ENCODE measurements around the gene BCAP31. TPM values are rescaled to one million over a fixed set of nuclear protein-coding genes. Genes with fewer than 3 reads are reported as not detected.
"Not testable (repeated sequence)": the region's sequence is repeated elsewhere in the genome, so short reads cannot be mapped to it uniquely, and the experiment has no call there.

The BCAP31 gene
- total RNA-seq, 4 donors from 2014 or later: 76.1 to 125 (median 104) TPM

DNA sequence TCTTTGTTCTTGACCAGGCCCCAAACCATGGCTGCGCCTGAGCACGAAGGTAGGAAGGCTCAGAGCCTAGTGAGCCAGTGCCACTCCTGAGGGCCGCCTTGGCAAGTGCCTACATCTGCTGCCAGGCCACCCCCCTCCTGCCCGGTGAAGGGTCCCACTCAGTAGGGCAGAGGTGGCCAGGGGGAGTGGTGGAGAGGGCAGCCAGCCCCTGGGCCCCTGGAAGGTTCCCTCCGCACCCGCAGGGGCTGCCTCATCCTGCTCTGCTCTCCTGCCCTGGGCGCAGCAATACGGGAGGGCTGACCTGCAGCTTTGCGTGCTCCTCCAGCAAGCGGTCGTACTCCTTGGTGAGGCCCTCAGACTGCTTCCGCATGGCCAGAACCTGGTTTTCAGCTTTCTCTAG, 22.5 kb downstream of the BCAP31 start:
- no peak overlapping the region for H3K4me3 ChIP-seq
- ATAC-seq: no peak
- TF ChIP-seq POLR2AphosphoS5 (IDR thresholded peaks at IDR 0.05) (no peak), POLR2A (IDR thresholded peaks at IDR 0.05) (no peak), EP300 (IDR thresholded peaks at IDR 0.05) (no peak)
- TF ChIP-seq, protein P1, sequence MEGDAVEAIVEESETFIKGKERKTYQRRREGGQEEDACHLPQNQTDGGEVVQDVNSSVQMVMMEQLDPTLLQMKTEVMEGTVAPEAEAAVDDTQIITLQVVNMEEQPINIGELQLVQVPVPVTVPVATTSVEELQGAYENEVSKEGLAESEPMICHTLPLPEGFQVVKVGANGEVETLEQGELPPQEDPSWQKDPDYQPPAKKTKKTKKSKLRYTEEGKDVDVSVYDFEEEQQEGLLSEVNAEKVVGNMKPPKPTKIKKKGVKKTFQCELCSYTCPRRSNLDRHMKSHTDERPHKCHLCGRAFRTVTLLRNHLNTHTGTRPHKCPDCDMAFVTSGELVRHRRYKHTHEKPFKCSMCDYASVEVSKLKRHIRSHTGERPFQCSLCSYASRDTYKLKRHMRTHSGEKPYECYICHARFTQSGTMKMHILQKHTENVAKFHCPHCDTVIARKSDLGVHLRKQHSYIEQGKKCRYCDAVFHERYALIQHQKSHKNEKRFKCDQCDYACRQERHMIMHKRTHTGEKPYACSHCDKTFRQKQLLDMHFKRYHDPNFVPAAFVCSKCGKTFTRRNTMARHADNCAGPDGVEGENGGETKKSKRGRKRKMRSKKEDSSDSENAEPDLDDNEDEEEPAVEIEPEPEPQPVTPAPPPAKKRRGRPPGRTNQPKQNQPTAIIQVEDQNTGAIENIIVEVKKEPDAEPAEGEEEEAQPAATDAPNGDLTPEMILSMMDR (IDR thresholded peaks at IDR 0.05): no peak
- H3K9me3 ChIP-seq: no peaks in the 10 kb centered on the region
- no peaks in the 10 kb centered on the region for H3K27me3 ChIP-seq
- peaks cover 0 to 61% (median 3%) of the 10 kb centered on the region in 3 donors for H3K4me1 ChIP-seq
- peaks cover 0 to 50% of the 10 kb centered on the region in 2 donors for H3K36me3 ChIP-seq
- H3K27ac ChIP-seq: peak overlapping the region in 1 of 4 donors; percentile 65
- no CpG with 5 or more reads among the region's 12 CpGs for WGBS, 2 donors (ENCODE audit: low coverage in 1 of 2)

DNA sequence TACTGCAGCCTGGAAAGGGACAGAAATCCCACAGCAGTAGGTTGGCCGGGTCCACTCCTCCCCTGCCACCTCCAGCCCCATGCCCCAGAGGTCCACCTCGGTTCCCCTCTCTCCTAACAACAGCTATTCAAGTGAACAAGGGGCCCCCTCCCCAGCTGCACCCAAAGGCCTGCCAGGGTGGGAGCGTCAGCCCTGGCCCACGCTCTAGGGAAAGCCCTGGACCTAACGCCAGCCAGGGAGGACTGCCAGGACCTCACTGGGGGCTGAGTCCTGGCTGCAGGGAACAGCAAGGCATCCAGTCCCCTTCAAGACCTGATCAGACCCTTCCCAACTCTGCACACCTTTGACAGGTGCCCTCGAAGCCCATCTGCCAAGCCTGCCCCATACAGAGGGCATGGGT, 23.2 kb downstream of the BCAP31 start:
- Histone ChIP-seq H3K27me3 (no peaks in the 10 kb centered on the region), H3K9me3 (no peaks in the 10 kb centered on the region), H3K36me3 (peaks cover 0 to 57% of the 10 kb centered on the region in 2 donors), H3K27ac (peak overlapping the region in 2 of 4 donors; percentile 55 to 65), H3K4me1 (peaks cover 0 to 60% (median 3%) of the 10 kb centered on the region in 3 donors), H3K4me3 (no peak overlapping the region)
- no peak for ATAC-seq
- TF ChIP-seq, protein P1 (IDR thresholded peaks at IDR 0.05): no peak
- WGBS, 2 donors (ENCODE audit: low coverage in 1 of 2): no CpG with 5 or more reads among the region's 6 CpGs

DNA sequence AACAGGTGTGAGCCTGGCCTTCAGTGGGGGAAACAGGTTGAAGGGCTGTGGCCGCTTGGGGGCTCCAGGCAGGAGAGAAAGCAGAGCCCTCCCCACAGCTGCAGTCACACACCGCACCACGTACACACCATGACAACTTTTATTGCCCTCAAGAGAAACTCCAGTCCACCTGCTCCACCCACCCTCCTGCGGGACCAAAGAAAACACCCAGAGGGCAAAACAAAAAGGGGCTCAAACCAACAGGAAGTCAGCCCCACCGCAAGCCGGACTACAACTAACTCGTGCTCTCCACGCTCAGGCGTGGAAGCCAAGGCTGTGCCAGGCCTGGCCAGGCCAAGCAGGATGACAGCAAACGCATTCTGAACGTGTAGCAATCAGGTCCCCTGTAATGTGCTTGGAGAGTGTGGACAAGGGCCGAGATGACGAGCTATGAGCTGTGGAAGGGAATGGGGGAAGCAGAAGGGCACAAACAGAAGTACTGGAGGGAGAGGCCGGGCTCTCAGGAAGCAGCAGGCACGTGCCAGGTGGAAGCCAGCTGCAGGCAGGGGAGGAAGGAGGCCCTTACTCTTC, 23.7 kb downstream of the BCAP31 start:
- no peak for ATAC-seq
- 73% methylated on average over 6 of the region's 15 CpGs; no CpG with 5 or more reads in 1 of the 2 donors for WGBS, 2 donors (ENCODE audit: low coverage in 1 of 2)
- Histone ChIP-seq H3K27me3 (no peaks in the 10 kb centered on the region), H3K4me3 (no peak overlapping the region), H3K27ac (peak overlapping the region in 3 of 4 donors; percentile 52 to 55 (median 54)), H3K36me3 (peaks cover 0 to 62% of the 10 kb centered on the region in 2 donors), H3K9me3 (no peaks in the 10 kb centered on the region), H3K4me1 (peaks cover 0 to 55% (median 3%) of the 10 kb centered on the region in 3 donors)
- TF ChIP-seq, protein P1 (IDR thresholded peaks at IDR 0.05): no peak
- TF ChIP-seq POLR2A (IDR thresholded peaks at IDR 0.05) (no peak), EP300 (IDR thresholded peaks at IDR 0.05) (no peak), POLR2AphosphoS5 (IDR thresholded peaks at IDR 0.05) (no peak)

DNA sequence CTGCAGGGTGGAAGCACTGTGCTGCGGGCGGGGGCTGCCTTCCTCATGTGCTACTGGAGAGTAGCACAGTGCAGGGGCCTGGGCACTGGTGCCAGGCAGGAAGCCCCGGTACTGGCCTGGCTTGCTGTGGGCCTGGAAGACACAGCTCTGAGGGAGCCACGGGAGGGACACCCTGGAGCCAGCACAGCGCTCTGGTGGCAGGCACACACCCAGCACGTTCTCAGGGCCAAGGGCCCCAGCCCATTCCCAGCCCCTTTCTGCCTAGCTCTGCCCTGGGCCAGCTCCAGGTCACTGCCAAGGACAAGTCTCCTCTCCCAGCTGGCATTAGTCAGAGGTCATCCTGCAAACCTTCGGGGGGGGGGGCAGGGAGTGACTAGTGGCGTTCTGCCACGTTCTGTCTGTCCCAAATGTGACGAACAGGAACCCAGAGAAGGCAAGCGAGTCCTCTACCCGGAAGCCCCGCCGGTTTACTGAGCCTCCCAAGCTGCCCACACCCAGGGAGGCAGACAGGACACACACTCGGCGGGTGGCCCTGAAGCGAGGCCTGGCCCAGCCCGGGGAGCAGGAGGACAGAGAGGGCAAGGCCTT, 24.3 kb downstream of the BCAP31 start:
- not testable (repeated sequence) for H3K9me3 ChIP-seq, H3K4me3 ChIP-seq, H3K27me3 ChIP-seq
- no CpG with 5 or more reads among the region's 18 CpGs for WGBS, 2 donors (ENCODE audit: low coverage in 1 of 2)
- H3K27ac ChIP-seq: peak overlapping the region in 3 of 4 donors; percentile 52 to 55 (median 54)
- peaks cover 0 to 68% of the 10 kb centered on the region in 2 donors for H3K36me3 ChIP-seq
- ATAC-seq: peak; percentile 16
- peaks cover 0 to 49% (median 3%) of the 10 kb centered on the region in 3 donors for H3K4me1 ChIP-seq

DNA sequence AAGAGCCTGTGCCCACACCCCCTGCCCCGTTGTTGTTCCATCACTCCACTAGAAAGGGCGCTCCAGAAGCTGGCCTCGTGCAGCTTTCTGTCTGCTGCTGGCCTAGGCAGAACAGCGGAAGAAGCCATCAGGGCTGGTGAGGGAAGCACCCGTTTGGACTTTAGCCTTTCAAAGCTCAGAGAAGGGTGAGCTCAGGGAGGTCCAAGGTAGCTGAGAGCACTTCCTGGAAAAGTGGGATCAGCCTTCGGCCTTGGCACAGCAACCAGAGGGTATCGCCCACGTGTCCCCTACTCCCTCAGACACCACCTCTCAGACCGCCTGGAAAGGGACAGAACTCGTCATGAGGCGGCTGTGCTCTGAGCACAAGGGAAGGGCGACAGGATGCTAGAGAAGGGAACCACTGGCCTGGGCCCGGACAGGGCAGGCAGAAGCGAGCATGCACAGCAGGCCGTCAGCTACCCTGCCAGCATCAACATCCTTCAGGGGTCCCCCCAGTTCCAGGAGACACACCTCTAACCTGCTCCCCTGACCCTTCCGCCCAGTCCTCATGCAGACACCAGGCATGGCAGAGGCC, 24.9 kb downstream of the BCAP31 start:
- no CpG with 5 or more reads among the region's 16 CpGs for WGBS, 2 donors (ENCODE audit: low coverage in 1 of 2)
- Histone ChIP-seq H3K36me3 (peaks cover 0 to 73% of the 10 kb centered on the region in 2 donors), H3K27ac (peak overlapping the region in 3 of 4 donors; percentile 17 to 55 (median 54)), H3K4me1 (peaks cover 0 to 43% (median 3%) of the 10 kb centered on the region in 3 donors)
- H3K4me3 ChIP-seq, H3K9me3 ChIP-seq, ATAC-seq, H3K27me3 ChIP-seq: not testable (repeated sequence)

Measured in gastroesophageal sphincter (tissue), 4 donors.